Measurements from ENCODE around the gene EFCAB6. TPM values are rescaled to one million over a fixed set of nuclear protein-coding genes. Genes with fewer than 3 reads are reported as not detected.

EFCAB6 gene
- total RNA-seq, 1 experiment from 2014 or later = 0.94 TPM

- Mint-ChIP-seq H3K36me3 (peaks cover 27% of the 10 kb centered on the region), H3K27ac (no peak overlapping the region), H3K4me3 (no peak overlapping the region), H3K4me1 (peaks cover 21% of the 10 kb centered on the region), H3K9me3 (peaks cover 40% of the 10 kb centered on the region), H3K27me3 (ENCODE audit: low read depth) (no peaks in the 10 kb centered on the region)
- DNase-seq (ENCODE audit: low spot score) (no peak), ATAC-seq (no peak)
- POLR2A ChIA-PET = no interaction called here
- CTCF ChIA-PET = interaction anchor here (1.4 kb wide), 1 partner anchor 19 kb away, joined by 3 read pairs; no protein-coding TSS in a partner anchor
- TF ChIP-seq ERG (CRISPR knock-in tag; IDR thresholded peaks at IDR 0.05) (no peak), ZBTB21 (CRISPR knock-in tag; IDR thresholded peaks at IDR 0.05; ENCODE audit: borderline replicate concordance) (no peak), TEAD4 (CRISPR knock-in tag; IDR thresholded peaks at IDR 0.05) (no peak), ZNF396 (CRISPR knock-in tag; IDR thresholded peaks at IDR 0.05; ENCODE audit: borderline replicate concordance) (no peak), CBFB (CRISPR knock-in tag; IDR thresholded peaks at IDR 0.05; ENCODE audit: low read depth) (no peak), ZNF232 (CRISPR knock-in tag; IDR thresholded peaks at IDR 0.05) (no peak), SP1 (CRISPR knock-in tag; conservative IDR thresholded peaks at IDR 0.05) (no peak), EMX1 (CRISPR knock-in tag; IDR thresholded peaks at IDR 0.05) (no peak)
Observed at GRCh38 chr22:43554259-43554636, 257.9 kb downstream of the EFCAB6 start.

GRCh38 chr22:43553451-43554258 lies 258.4 kb downstream of the EFCAB6 start:
- H3K27ac Mint-ChIP-seq = no peak overlapping the region
- peaks cover 34% of the 10 kb centered on the region for H3K9me3 Mint-ChIP-seq
- peaks cover 27% of the 10 kb centered on the region for H3K36me3 Mint-ChIP-seq
- ChIA-PET CTCF (interaction anchor here (1.4 kb wide), 1 partner anchor 19 kb away, joined by 3 read pairs; no protein-coding TSS in a partner anchor), POLR2A (no interaction called here)
- TF ChIP-seq SMAD3 (CRISPR knock-in tag; IDR thresholded peaks at IDR 0.05; ENCODE audit: borderline replicate concordance) = no peak
- TF ChIP-seq ARID4B (CRISPR knock-in tag; IDR thresholded peaks at IDR 0.05; ENCODE audit: borderline replicate concordance) = no peak
- no peak for TF ChIP-seq ZNF232 (CRISPR knock-in tag; IDR thresholded peaks at IDR 0.05)
- TF ChIP-seq NFE2L1 (CRISPR knock-in tag; IDR thresholded peaks at IDR 0.05) = no peak
- no peak for TF ChIP-seq MLX (CRISPR knock-in tag; IDR thresholded peaks at IDR 0.05)
- no peak for TF ChIP-seq SMAD4 (CRISPR knock-in tag; IDR thresholded peaks at IDR 0.05)
- TF ChIP-seq USF1 (CRISPR knock-in tag; IDR thresholded peaks at IDR 0.05) = no peak
- no peak for TF ChIP-seq ZNF425 (CRISPR knock-in tag; conservative IDR thresholded peaks at IDR 0.05)
- TF ChIP-seq SOX15 (CRISPR knock-in tag; IDR thresholded peaks at IDR 0.05) = no peak
- no peak for TF ChIP-seq CTCF (IDR thresholded peaks at IDR 0.05)
- TF ChIP-seq ZBTB43 (CRISPR knock-in tag; IDR thresholded peaks at IDR 0.05) = no peak
- no peak for TF ChIP-seq NFATC4 (CRISPR knock-in tag; IDR thresholded peaks at IDR 0.05)
- TF ChIP-seq E2F5 (CRISPR knock-in tag; IDR thresholded peaks at IDR 0.05) = no peak
- no peak for TF ChIP-seq ZNF317 (CRISPR knock-in tag; IDR thresholded peaks at IDR 0.05; ENCODE audit: borderline replicate concordance, low read depth)
- ATAC-seq = no peak
- H3K27me3 Mint-ChIP-seq (ENCODE audit: low read depth) = no peaks in the 10 kb centered on the region
- H3K4me3 Mint-ChIP-seq = no peak overlapping the region
- DNase-seq (ENCODE audit: low spot score) = no peak
- peaks cover 21% of the 10 kb centered on the region for H3K4me1 Mint-ChIP-seq
